SH-SY5Y (cell line): ENCODE results near the gene AHNAK.

Experiments used
- GATA2 ChIP-seq: IDR thresholded peaks from 2 replicates; pipeline ENCODE4 v1.6.1; 2011; ENCODE audit warnings: mild to moderate bottlenecking, low read depth, low read length
- GATA3 ChIP-seq: IDR thresholded peaks from 2 replicates; pipeline ENCODE4 v1.6.1; 2011; ENCODE audit warnings: low read depth, mild to moderate bottlenecking, low read length, moderate library complexity

DNA sequence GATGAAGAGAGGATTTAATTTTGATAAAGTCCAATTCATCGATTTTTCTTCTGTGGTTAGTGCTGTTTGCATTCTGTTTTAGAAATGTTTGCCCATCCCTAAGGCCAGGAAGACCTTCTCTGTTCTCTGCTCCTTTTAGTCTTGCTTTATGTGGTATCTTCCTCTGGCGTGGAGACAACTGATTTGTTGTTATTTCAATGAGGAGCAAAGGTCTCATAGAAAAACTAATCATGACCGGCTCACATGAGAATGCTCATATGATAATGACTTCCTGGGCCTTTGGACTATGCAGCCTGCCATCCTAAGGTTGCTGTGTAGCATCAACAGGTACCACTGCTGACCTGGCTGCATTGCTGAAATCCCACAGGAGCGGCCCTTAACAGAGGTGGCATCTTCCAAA, 108.0 kb downstream of the AHNAK start:
- no peak for TF ChIP-seq GATA3
- TF ChIP-seq GATA2: no peak
